ENCODE measurements around the gene TRPV4.
A peak's percentile ranks its signal among the peaks of the same experiment; 100 is the strongest.

The TRPV4 gene

GRCh38 chr12:109829667-109830066, 3.5 kb downstream of the TRPV4 start:
- DNase-seq (ENCODE audit: low spot score) (no peak), FAIRE-seq (no peak)

GRCh38 chr12:109828754-109829511, 4.3 kb downstream of the TRPV4 start:
- DNase-seq (ENCODE audit: low spot score) = no peak
- no peak for FAIRE-seq

- DNase-seq (ENCODE audit: low spot score) (no peak), FAIRE-seq (no peak)
Measured at GRCh38 chr12:109827566-109828550, 5.3 kb downstream of the TRPV4 start.

- FAIRE-seq (no peak), DNase-seq (ENCODE audit: low spot score) (no peak)
Measured at GRCh38 chr12:109827080-109827479, 6.1 kb downstream of the TRPV4 start.

- DNase-seq (ENCODE audit: low spot score) = no peak
- FAIRE-seq = no peak
Measured at GRCh38 chr12:109824731-109825130, 8.5 kb downstream of the TRPV4 start.

- DNase-seq (ENCODE audit: low spot score) = no peak
- FAIRE-seq = no peak
Measured at GRCh38 chr12:109822951-109823411, 10.2 kb downstream of the TRPV4 start.

- no peak for DNase-seq (ENCODE audit: low spot score)
- no peak for FAIRE-seq
Measured at GRCh38 chr12:109822416-109822815, 10.8 kb downstream of the TRPV4 start.

GRCh38 chr12:109821968-109822367, 11.2 kb downstream of the TRPV4 start:
- DNase-seq (ENCODE audit: low spot score) (no peak), FAIRE-seq (no peak)

- DNase-seq (ENCODE audit: low spot score) (peak; percentile 52), FAIRE-seq (no peak)
Measured at GRCh38 chr12:109820816-109821381, 12.3 kb downstream of the TRPV4 start.

GRCh38 chr12:109818905-109819500, 14.2 kb downstream of the TRPV4 start:
- DNase-seq (ENCODE audit: low spot score) (no peak), FAIRE-seq (no peak)

GRCh38 chr12:109818253-109818652, 14.9 kb downstream of the TRPV4 start:
- FAIRE-seq (no peak), DNase-seq (ENCODE audit: low spot score) (no peak)

- no peak for FAIRE-seq
- DNase-seq (ENCODE audit: low spot score) = no peak
Measured at GRCh38 chr12:109817627-109818231, 15.5 kb downstream of the TRPV4 start.

- FAIRE-seq (no peak), DNase-seq (ENCODE audit: low spot score) (no peak)
Measured at GRCh38 chr12:109816870-109817269, 16.3 kb downstream of the TRPV4 start.

- no peak for FAIRE-seq
- DNase-seq (ENCODE audit: low spot score) = no peak
Measured at GRCh38 chr12:109815757-109816617, 17.2 kb downstream of the TRPV4 start.

- FAIRE-seq = no peak
- DNase-seq (ENCODE audit: low spot score) = no peak
Measured at GRCh38 chr12:109815225-109815624, 18.0 kb downstream of the TRPV4 start.

GRCh38 chr12:109814600-109815150, 18.5 kb downstream of the TRPV4 start:
- no peak for FAIRE-seq
- DNase-seq (ENCODE audit: low spot score) = no peak

- DNase-seq (ENCODE audit: low spot score) (no peak), FAIRE-seq (peak; percentile 74)
Measured at GRCh38 chr12:109813810-109814416, 19.3 kb downstream of the TRPV4 start.

- DNase-seq (ENCODE audit: low spot score) (no peak), FAIRE-seq (no peak)
Measured at GRCh38 chr12:109811624-109811995, 21.6 kb downstream of the TRPV4 start.

GRCh38 chr12:109810954-109811623, 22.1 kb downstream of the TRPV4 start:
- no peak for FAIRE-seq
- no peak for DNase-seq (ENCODE audit: low spot score)

All from urothelium cell line (cell line).